CD14-positive monocyte (primary cell): ENCODE results near the gene C9orf153. TPM values are rescaled to one million over a fixed set of nuclear protein-coding genes. Genes with fewer than 3 reads are reported as not detected.

Experiments used
- DNase-seq, 3 donors: peaks; one replicate each; pipeline ENCODE4 v3.0.0-alpha.2; 2011 to 2022
- H2AFZ ChIP-seq: 2 replicates; pipeline ENCODE4 v1.6.0; 2012; ENCODE audit warnings: mild to moderate bottlenecking, low read depth, low read length, inconsistent platforms; ENCODE audit not compliant: insufficient read depth, poor library complexity, severe bottlenecking
- H3K27ac ChIP-seq, 2 donors: 1 replicate in 1 of 2; 2 replicates in 1 of 2; pipeline ENCODE4 v1.5.1; 2012 to 2013; ENCODE audit warnings: low read length in 2 of 2, control low read depth in 1 of 2, inconsistent platforms in 1 of 2, low read depth in 1 of 2, mild to moderate bottlenecking in 1 of 2
- H3K27me3 ChIP-seq, 2 donors: one replicate each; pipeline versions ENCODE4 v1.6.0 to v1.6.1; 2011 to 2013; ENCODE audit warnings: low read length in 2 of 2; ENCODE audit not compliant: control insufficient read depth in 2 of 2, insufficient read depth in 2 of 2
- H3K36me3 ChIP-seq, 2 donors: replicated peaks in 1 of 2; 1 replicate in 1 of 2; 2 replicates in 1 of 2; pipeline versions ENCODE4 v1.5.1 to v1.6.1; 2012 to 2013; ENCODE audit warnings: low read length in 2 of 2, control low read depth in 1 of 2, inconsistent platforms in 1 of 2, mild to moderate bottlenecking in 1 of 2; ENCODE audit not compliant: insufficient read depth in 2 of 2, control insufficient read depth in 1 of 2
- H3K4me1 ChIP-seq, 2 donors: 1 replicate in 1 of 2; 2 replicates in 1 of 2; pipeline versions ENCODE4 v1.5.1 to v1.6.1; 2012 to 2013; ENCODE audit warnings: low read length in 2 of 2, control low read depth in 1 of 2, inconsistent platforms in 1 of 2, mild to moderate bottlenecking in 1 of 2, moderate library complexity in 1 of 2; ENCODE audit not compliant: insufficient read depth in 2 of 2, control insufficient read depth in 1 of 2
- H3K4me2 ChIP-seq: replicated peaks from 2 replicates; pipeline ENCODE3; 2012; ENCODE audit warnings: low read length, moderate library complexity, mild to moderate bottlenecking; ENCODE audit not compliant: poor library complexity, severe bottlenecking; ENCODE audit errors: extremely low read depth
- H3K4me3 ChIP-seq, 3 experiments: fragments of 200-600 bp in 1 of 3; sonication (generic) in 1 of 3; replicated peaks in 1 of 3; 1 replicate in 2 of 3; 2 replicates in 1 of 3; pipeline ENCODE4 v1.5.1; 2011 to 2013; ENCODE audit warnings: low read length in 3 of 3, mild to moderate bottlenecking in 3 of 3, control low read depth in 2 of 3, low read depth in 2 of 3, inconsistent platforms in 1 of 3, moderate library complexity in 1 of 3
- H3K79me2 ChIP-seq: 2 replicates; pipeline ENCODE4 v1.6.0; 2012; ENCODE audit warnings: mild to moderate bottlenecking, control low read depth, inconsistent platforms, low read length, moderate library complexity; ENCODE audit not compliant: insufficient read depth
- H3K9ac ChIP-seq: 2 replicates; pipeline ENCODE4 v1.6.0; 2017; ENCODE audit warnings: low read length, mild to moderate bottlenecking; ENCODE audit not compliant: insufficient read depth, poor library complexity, severe bottlenecking
- H3K9me3 ChIP-seq, 2 donors: replicated peaks in 1 of 2; 1 replicate in 1 of 2; 2 replicates in 1 of 2; pipeline versions ENCODE4 v1.5.1 to v1.6.1; 2012 to 2013; ENCODE audit warnings: low read length in 2 of 2, control low read depth in 1 of 2; ENCODE audit not compliant: control insufficient read depth in 1 of 2, insufficient read depth in 1 of 2
- H4K20me1 ChIP-seq: 2 replicates; pipeline ENCODE4 v1.6.0; 2012; ENCODE audit warnings: mild to moderate bottlenecking, low read length, control low read depth, moderate library complexity; ENCODE audit not compliant: insufficient read depth
- H3K27ac Mint-ChIP-seq, 7 donors: one replicate each; pipeline ENCODE4 v1.8.0; 2020; ENCODE audit warnings: mild to moderate bottlenecking in 7 of 7, mixed read lengths in 7 of 7, moderate library complexity in 6 of 7, inconsistent platforms in 2 of 7
- H3K27me3 Mint-ChIP-seq, 3 donors: one replicate each; pipeline ENCODE4 v1.8.0; 2021 to 2022; ENCODE audit warnings: low read depth in 3 of 3, mild to moderate bottlenecking in 3 of 3, mixed read lengths in 3 of 3, moderate library complexity in 3 of 3, inconsistent platforms in 1 of 3
- H3K36me3 Mint-ChIP-seq, 2 donors: one replicate each; pipeline ENCODE4 v1.8.0; 2020; ENCODE audit warnings: mixed read lengths in 2 of 2, inconsistent platforms in 1 of 2, mild to moderate bottlenecking in 1 of 2
- H3K4me1 Mint-ChIP-seq: one replicate; pipeline ENCODE4 v1.8.0; 2020; ENCODE audit warnings: mild to moderate bottlenecking, mixed read lengths
- H3K4me3 Mint-ChIP-seq, 2 donors: one replicate each; pipeline ENCODE4 v1.8.0; 2020; ENCODE audit warnings: mild to moderate bottlenecking in 2 of 2, mixed read lengths in 2 of 2, moderate library complexity in 1 of 2
- H3K9me3 Mint-ChIP-seq, 7 donors: one replicate each; pipeline ENCODE4 v1.8.0; 2020 to 2022; ENCODE audit warnings: mixed read lengths in 7 of 7, mild to moderate bottlenecking in 6 of 7, moderate library complexity in 6 of 7, inconsistent platforms in 2 of 7
- WGBS: methylation state at CpG from one replicate; pipeline ENCODE4 v1.1.5; 2013; ENCODE audit warnings: missing lambda C conversion rate; ENCODE audit not compliant: insufficient coverage; 5-methylcytosine and 5-hydroxymethylcytosine counted together
- intact Hi-C, 2 donors: fragments of 100-400 bp; cut with micrococcal nuclease; formaldehyde crosslinking; loops; one replicate each; pipeline versions ENCODE4 v1.15.0 to v1.15.1; 2023
- polyA plus RNA-seq, 3 donors: library from polyadenylated mRNA; depleted of rRNA in 1 of 3; unstranded in 2 of 3; stranded (reverse) in 1 of 3; fragments of 300-500 nt in 2 of 3; fragments of >200 nt in 1 of 3; fragmentation: Illumina TruSeq in 2 of 3; gene quantifications; 1 replicate in 2 of 3; 2 replicates in 1 of 3; pipeline ENCODE4 v1.2.3, GENCODE V29; 2012 to 2021
- TF ChIP-seq, protein P1 (sequence below): fragments of 200-600 bp; IDR thresholded peaks from one replicate; pipeline ENCODE4 v1.8.0; 2022; ENCODE audit warnings: antibody characterized with exemption, mild to moderate bottlenecking

C9orf153 gene
- polyA plus RNA-seq, 3 donors: not detected

DNA sequence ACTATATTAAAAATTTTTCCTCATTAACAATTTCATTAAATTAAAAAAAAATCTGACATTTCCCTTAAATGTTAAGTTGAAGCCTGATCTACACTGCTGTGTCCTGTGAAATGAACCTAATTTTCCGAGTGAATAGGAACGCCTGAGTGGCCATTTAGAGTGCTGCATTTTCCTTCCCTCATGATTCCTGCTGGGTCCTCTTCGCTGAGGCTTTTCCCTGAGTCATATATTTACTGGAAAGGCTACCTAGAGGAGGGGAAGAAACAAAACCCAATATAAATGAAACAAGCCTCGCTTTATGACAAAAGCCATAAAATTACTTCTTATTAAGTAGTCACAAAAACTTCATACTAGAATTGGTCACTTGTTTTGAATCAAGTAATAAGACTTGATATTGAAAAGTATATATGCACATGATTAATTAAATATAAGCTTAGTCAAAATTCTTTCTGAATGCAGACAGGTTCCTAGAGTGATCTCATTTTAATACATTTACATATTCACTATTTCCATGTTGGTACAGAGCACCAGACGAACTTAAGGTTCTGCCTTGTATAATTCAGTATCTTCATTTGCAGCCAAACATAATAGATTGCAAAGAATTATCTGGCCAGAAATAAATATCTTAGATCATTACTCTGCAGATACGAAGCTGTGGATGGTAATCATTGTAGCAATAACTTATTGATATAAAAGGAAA, 29.2 kb upstream of the C9orf153 start:
- peaks cover 0 to under 1% of the 10 kb centered on the region in 2 donors for H3K4me1 ChIP-seq
- no peaks in the 10 kb centered on the region for H3K9me3 ChIP-seq
- no peaks in the 10 kb centered on the region for H3K27me3 ChIP-seq
- no peak overlapping the region for H3K27ac Mint-ChIP-seq
- no peak overlapping the region for H3K4me3 Mint-ChIP-seq
- peaks cover 0 to 1% (median 0%) of the 10 kb centered on the region in 7 donors for H3K9me3 Mint-ChIP-seq
- H3K4me2 ChIP-seq: no peak overlapping the region
- no peak overlapping the region for H2AFZ ChIP-seq
- peaks cover 54 to 73% of the 10 kb centered on the region in 2 donors for H3K36me3 ChIP-seq
- intact Hi-C loops: loop anchor here in 1 of 2 donors (10.0 kb wide), 1 partner anchor 46 kb away; no protein-coding TSS in a partner anchor
- H3K27me3 Mint-ChIP-seq: peaks cover 2 to 3% (median 3%) of the 10 kb centered on the region in 3 donors
- no peak overlapping the region for H3K9ac ChIP-seq
- H3K4me1 Mint-ChIP-seq: peaks cover 16% of the 10 kb centered on the region
- no peak overlapping the region for H3K4me3 ChIP-seq
- DNase-seq: no peak
- TF ChIP-seq, protein P1, sequence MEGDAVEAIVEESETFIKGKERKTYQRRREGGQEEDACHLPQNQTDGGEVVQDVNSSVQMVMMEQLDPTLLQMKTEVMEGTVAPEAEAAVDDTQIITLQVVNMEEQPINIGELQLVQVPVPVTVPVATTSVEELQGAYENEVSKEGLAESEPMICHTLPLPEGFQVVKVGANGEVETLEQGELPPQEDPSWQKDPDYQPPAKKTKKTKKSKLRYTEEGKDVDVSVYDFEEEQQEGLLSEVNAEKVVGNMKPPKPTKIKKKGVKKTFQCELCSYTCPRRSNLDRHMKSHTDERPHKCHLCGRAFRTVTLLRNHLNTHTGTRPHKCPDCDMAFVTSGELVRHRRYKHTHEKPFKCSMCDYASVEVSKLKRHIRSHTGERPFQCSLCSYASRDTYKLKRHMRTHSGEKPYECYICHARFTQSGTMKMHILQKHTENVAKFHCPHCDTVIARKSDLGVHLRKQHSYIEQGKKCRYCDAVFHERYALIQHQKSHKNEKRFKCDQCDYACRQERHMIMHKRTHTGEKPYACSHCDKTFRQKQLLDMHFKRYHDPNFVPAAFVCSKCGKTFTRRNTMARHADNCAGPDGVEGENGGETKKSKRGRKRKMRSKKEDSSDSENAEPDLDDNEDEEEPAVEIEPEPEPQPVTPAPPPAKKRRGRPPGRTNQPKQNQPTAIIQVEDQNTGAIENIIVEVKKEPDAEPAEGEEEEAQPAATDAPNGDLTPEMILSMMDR: no peak
- H3K27ac ChIP-seq: no peak overlapping the region
- H3K79me2 ChIP-seq: no peaks in the 10 kb centered on the region
- H4K20me1 ChIP-seq: peaks cover 63% of the 10 kb centered on the region
- 100% methylated on average over 2 of the region's 6 CpGs for WGBS
- H3K36me3 Mint-ChIP-seq: peaks cover 47 to 65% of the 10 kb centered on the region in 2 donors

DNA sequence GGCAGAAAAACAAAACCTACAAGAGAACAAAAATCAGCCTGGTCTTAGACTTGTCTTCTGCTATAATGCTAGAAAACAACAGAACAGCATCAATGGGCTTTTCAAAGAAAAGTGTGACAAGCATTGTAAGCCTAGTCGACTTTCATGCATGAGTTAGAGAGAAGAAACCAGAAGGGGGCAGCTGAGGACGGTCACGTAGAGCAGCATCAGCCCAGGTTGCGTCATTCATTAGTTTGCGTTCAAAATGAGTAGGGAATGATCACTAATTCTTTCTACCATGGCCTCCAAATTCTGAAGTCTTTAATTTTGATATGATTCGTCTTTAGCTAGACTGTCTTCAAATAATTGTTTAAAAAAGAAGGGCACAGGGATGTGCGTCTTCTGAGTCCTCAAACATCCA, 27.6 kb upstream of the C9orf153 start:
- Mint-ChIP-seq H3K4me3 (no peak overlapping the region), H3K4me1 (peaks cover 25% of the 10 kb centered on the region), H3K9me3 (no peaks in the 10 kb centered on the region), H3K27me3 (peaks cover 3 to 5% (median 3%) of the 10 kb centered on the region in 3 donors), H3K36me3 (peaks cover 36 to 49% of the 10 kb centered on the region in 2 donors), H3K27ac (peak overlapping the region in 3 of 7 donors; percentile 19 to 32 (median 20))
- intact Hi-C loops: loop anchor here in 1 of 2 donors (10.0 kb wide), 1 partner anchor 48 kb away; no protein-coding TSS in a partner anchor
- Histone ChIP-seq H3K9ac (no peak overlapping the region), H3K79me2 (no peaks in the 10 kb centered on the region), H3K4me3 (no peak overlapping the region), H3K27me3 (no peaks in the 10 kb centered on the region), H3K36me3 (peaks cover 41 to 57% of the 10 kb centered on the region in 2 donors), H3K9me3 (no peaks in the 10 kb centered on the region), H2AFZ (no peak overlapping the region), H3K27ac (no peak overlapping the region), H3K4me2 (no peak overlapping the region), H3K4me1 (peaks cover 7 to 10% of the 10 kb centered on the region in 2 donors), H4K20me1 (peaks cover 47% of the 10 kb centered on the region)
- WGBS: no CpG with 5 or more reads among the region's 7 CpGs
- TF ChIP-seq, protein P1: peak; percentile 20
- peak in 2 of 3 donors; percentile 8 to 14 for DNase-seq
